ENCODE measurements around the gene PRDX5. TPM values are rescaled to one million over a fixed set of nuclear protein-coding genes. Genes with fewer than 3 reads are reported as not detected.

Gene PRDX5
- total RNA-seq, 1 experiment from 2014 or later: 303 TPM

GRCh38 chr11:64285885-64286800 lies 31.8 kb upstream of the PRDX5 start:
- Histone ChIP-seq H3K4me3 (ENCODE audit: insufficient read depth, low read depth, low read length) (peak overlapping the region; percentile 78), H3K36me3 (replicated peaks; ENCODE audit: control insufficient read depth, insufficient read depth, low read length) (no peaks in the 10 kb centered on the region), H3K27me3 (ENCODE audit: control insufficient read depth, insufficient read depth, low read length) (peaks cover 17% of the 10 kb centered on the region)
- DNase-seq: peak; percentile 75

- no peak overlapping the region for H3K4me3 ChIP-seq (ENCODE audit: insufficient read depth, low read depth, low read length)
- H3K27me3 ChIP-seq (ENCODE audit: control insufficient read depth, insufficient read depth, low read length): peaks cover 22% of the 10 kb centered on the region
- no peaks in the 10 kb centered on the region for H3K36me3 ChIP-seq (replicated peaks; ENCODE audit: control insufficient read depth, insufficient read depth, low read length)
- no peak for DNase-seq
Measured at GRCh38 chr11:64286801-64287159, 31.1 kb upstream of the PRDX5 start.

- H3K27me3 ChIP-seq (ENCODE audit: control insufficient read depth, insufficient read depth, low read length): peaks cover 33% of the 10 kb centered on the region
- no peak overlapping the region for H3K4me3 ChIP-seq (ENCODE audit: insufficient read depth, low read depth, low read length)
- no peak for DNase-seq
- no peaks in the 10 kb centered on the region for H3K36me3 ChIP-seq (replicated peaks; ENCODE audit: control insufficient read depth, insufficient read depth, low read length)
Measured at GRCh38 chr11:64287676-64288352, 30.1 kb upstream of the PRDX5 start.

- H3K4me3 ChIP-seq (ENCODE audit: insufficient read depth, low read depth, low read length): no peak overlapping the region
- DNase-seq: no peak
- H3K27me3 ChIP-seq (ENCODE audit: control insufficient read depth, insufficient read depth, low read length): peaks cover 38% of the 10 kb centered on the region
- no peaks in the 10 kb centered on the region for H3K36me3 ChIP-seq (replicated peaks; ENCODE audit: control insufficient read depth, insufficient read depth, low read length)
Measured at GRCh38 chr11:64288353-64288750, 29.6 kb upstream of the PRDX5 start.

- Histone ChIP-seq H3K27me3 (ENCODE audit: control insufficient read depth, insufficient read depth, low read length) (peaks cover 45% of the 10 kb centered on the region), H3K36me3 (replicated peaks; ENCODE audit: control insufficient read depth, insufficient read depth, low read length) (no peaks in the 10 kb centered on the region), H3K4me3 (ENCODE audit: insufficient read depth, low read depth, low read length) (no peak overlapping the region)
- DNase-seq: no peak
Measured at GRCh38 chr11:64289002-64289564, 28.8 kb upstream of the PRDX5 start.

- no peak for DNase-seq
- Histone ChIP-seq H3K4me3 (ENCODE audit: insufficient read depth, low read depth, low read length) (peak overlapping the region; percentile 28; the same call in 1 of the 2 replicates), H3K36me3 (replicated peaks; ENCODE audit: control insufficient read depth, insufficient read depth, low read length) (no peaks in the 10 kb centered on the region), H3K27me3 (ENCODE audit: control insufficient read depth, insufficient read depth, low read length) (peaks cover 61% of the 10 kb centered on the region)
Measured at GRCh38 chr11:64290352-64291261, 27.3 kb upstream of the PRDX5 start.

GRCh38 chr11:64291262-64291751 lies 26.6 kb upstream of the PRDX5 start, which contains the start of gene KCNK4:
Gene KCNK4 (plus strand): TSS chr11:64291302. CDS start chr11:64293019, 1,717 bp downstream.
- DNase-seq: peak; percentile 86
- H3K36me3 ChIP-seq (replicated peaks; ENCODE audit: control insufficient read depth, insufficient read depth, low read length): no peaks in the 10 kb centered on the region
- H3K27me3 ChIP-seq (ENCODE audit: control insufficient read depth, insufficient read depth, low read length): peaks cover 68% of the 10 kb centered on the region
- H3K4me3 ChIP-seq (ENCODE audit: insufficient read depth, low read depth, low read length): peak within 1 kb of the TSS; percentile 30

GRCh38 chr11:64291752-64292459 lies 26.0 kb upstream of the PRDX5 start:
- Histone ChIP-seq H3K27me3 (ENCODE audit: control insufficient read depth, insufficient read depth, low read length) (peaks cover 74% of the 10 kb centered on the region), H3K4me3 (ENCODE audit: insufficient read depth, low read depth, low read length) (peak overlapping the region; percentile 30; the same call in 1 of the 2 replicates), H3K36me3 (replicated peaks; ENCODE audit: control insufficient read depth, insufficient read depth, low read length) (no peaks in the 10 kb centered on the region)
- DNase-seq: peak; percentile 66

- no peaks in the 10 kb centered on the region for H3K36me3 ChIP-seq (replicated peaks; ENCODE audit: control insufficient read depth, insufficient read depth, low read length)
- peaks cover 81% of the 10 kb centered on the region for H3K27me3 ChIP-seq (ENCODE audit: control insufficient read depth, insufficient read depth, low read length)
- DNase-seq: peak; percentile 83
- peak overlapping the region; percentile 30; the same call in 1 of the 2 replicates for H3K4me3 ChIP-seq (ENCODE audit: insufficient read depth, low read depth, low read length)
Measured at GRCh38 chr11:64292460-64293254, 25.3 kb upstream of the PRDX5 start.

- H3K36me3 ChIP-seq (replicated peaks; ENCODE audit: control insufficient read depth, insufficient read depth, low read length): no peaks in the 10 kb centered on the region
- peaks cover 99% of the 10 kb centered on the region for H3K27me3 ChIP-seq (ENCODE audit: control insufficient read depth, insufficient read depth, low read length)
- DNase-seq: no peak
- H3K4me3 ChIP-seq (ENCODE audit: insufficient read depth, low read depth, low read length): no peak overlapping the region
Measured at GRCh38 chr11:64294774-64295173, 23.1 kb upstream of the PRDX5 start.

- DNase-seq: no peak
- H3K27me3 ChIP-seq (ENCODE audit: control insufficient read depth, insufficient read depth, low read length): peaks cover 99% of the 10 kb centered on the region
- no peaks in the 10 kb centered on the region for H3K36me3 ChIP-seq (replicated peaks; ENCODE audit: control insufficient read depth, insufficient read depth, low read length)
- no peak overlapping the region for H3K4me3 ChIP-seq (ENCODE audit: insufficient read depth, low read depth, low read length)
Measured at GRCh38 chr11:64295760-64296159, 22.2 kb upstream of the PRDX5 start.

GRCh38 chr11:64296236-64296635 lies 21.7 kb upstream of the PRDX5 start:
- no peak for DNase-seq
- no peaks in the 10 kb centered on the region for H3K36me3 ChIP-seq (replicated peaks; ENCODE audit: control insufficient read depth, insufficient read depth, low read length)
- no peak overlapping the region for H3K4me3 ChIP-seq (ENCODE audit: insufficient read depth, low read depth, low read length)
- H3K27me3 ChIP-seq (ENCODE audit: control insufficient read depth, insufficient read depth, low read length): peaks cover 96% of the 10 kb centered on the region
